HT1080 (cell line): Measurements from ENCODE around the gene SETD4. TPM values are rescaled to one million over a fixed set of nuclear protein-coding genes. Genes with fewer than 3 reads are reported as not detected.
"Not testable (repeated sequence)": the region's sequence is repeated elsewhere in the genome, so short reads cannot be mapped to it uniquely, and the experiment has no call there.

Experiments used
- DNase-seq: peaks from one replicate; pipeline ENCODE4 v3.0.0-alpha.2; 2015; ENCODE audit warnings: low read depth
- total RNA-seq: library from RNA; depleted of rRNA; stranded (reverse); fragments of >200 nt; shearing (Covaris generic); gene quantifications from 2 replicates; pipeline ENCODE4 v1.2.3, GENCODE V29; 2014

Gene SETD4
- total RNA-seq, 1 experiment from 2014 or later = 10.7 TPM

GRCh38 chr21:36079010-36079649 is 18.8 kb upstream of the SETD4 start:
- DNase-seq = peak; percentile 21

- no peak for DNase-seq
These were observed 17.4 kb upstream of the SETD4 start for GRCh38 chr21:36077758-36078157.

GRCh38 chr21:36076878-36077655 is 16.7 kb upstream of the SETD4 start:
- no peak for DNase-seq

GRCh38 chr21:36075953-36076352 is 15.6 kb upstream of the SETD4 start:
- no peak for DNase-seq

- no peak for DNase-seq
These were observed 14.8 kb upstream of the SETD4 start for GRCh38 chr21:36075171-36075570.

- not testable (repeated sequence) for DNase-seq
These were observed 13.6 kb upstream of the SETD4 start for GRCh38 chr21:36073911-36074310.

GRCh38 chr21:36073181-36073580 is 12.9 kb upstream of the SETD4 start:
- DNase-seq = no peak

GRCh38 chr21:36072453-36073162 is 12.3 kb upstream of the SETD4 start:
- no peak for DNase-seq

- DNase-seq = no peak
These were observed 10.7 kb upstream of the SETD4 start for GRCh38 chr21:36070999-36071398.

- DNase-seq = peak; percentile 92
These were observed 9.6 kb upstream of the SETD4 start, which contains the start of gene CBR1 for GRCh38 chr21:36069713-36070583. Gene CBR1 (plus strand): TSS chr21:36070024. CDS start chr21:36070116, 92 bp downstream.

GRCh38 chr21:36068748-36069398 is 8.5 kb upstream of the SETD4 start:
- no peak for DNase-seq

- peak; percentile 82 for DNase-seq
These were observed 5.2 kb upstream of the SETD4 start for GRCh38 chr21:36065497-36066036.

- no peak for DNase-seq
These were observed 3.7 kb upstream of the SETD4 start for GRCh38 chr21:36064085-36064460.

GRCh38 chr21:36063375-36064084 is 3.2 kb upstream of the SETD4 start:
- no peak for DNase-seq

- no peak for DNase-seq
These were observed 1.1 kb upstream of the SETD4 start for GRCh38 chr21:36061445-36061844.

GRCh38 chr21:36059823-36060158 is 535 bp downstream of the SETD4 start:
- DNase-seq = no peak

GRCh38 chr21:36055551-36055950 is 4.8 kb downstream of the SETD4 start:
- DNase-seq = no peak

- DNase-seq = no peak
These were observed 6.6 kb downstream of the SETD4 start for GRCh38 chr21:36053715-36054062.

- no peak for DNase-seq
These were observed 7.2 kb downstream of the SETD4 start for GRCh38 chr21:36052860-36053714.
